NCI-H2107 (cell line): ENCODE data around the gene FADD.

Experiments
- DNase-seq: peaks from one replicate; lab custom pipeline; 2025; lab: John Stamatoyannopoulos, UW

The FADD gene, protein sequence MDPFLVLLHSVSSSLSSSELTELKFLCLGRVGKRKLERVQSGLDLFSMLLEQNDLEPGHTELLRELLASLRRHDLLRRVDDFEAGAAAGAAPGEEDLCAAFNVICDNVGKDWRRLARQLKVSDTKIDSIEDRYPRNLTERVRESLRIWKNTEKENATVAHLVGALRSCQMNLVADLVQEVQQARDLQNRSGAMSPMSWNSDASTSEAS

DNA sequence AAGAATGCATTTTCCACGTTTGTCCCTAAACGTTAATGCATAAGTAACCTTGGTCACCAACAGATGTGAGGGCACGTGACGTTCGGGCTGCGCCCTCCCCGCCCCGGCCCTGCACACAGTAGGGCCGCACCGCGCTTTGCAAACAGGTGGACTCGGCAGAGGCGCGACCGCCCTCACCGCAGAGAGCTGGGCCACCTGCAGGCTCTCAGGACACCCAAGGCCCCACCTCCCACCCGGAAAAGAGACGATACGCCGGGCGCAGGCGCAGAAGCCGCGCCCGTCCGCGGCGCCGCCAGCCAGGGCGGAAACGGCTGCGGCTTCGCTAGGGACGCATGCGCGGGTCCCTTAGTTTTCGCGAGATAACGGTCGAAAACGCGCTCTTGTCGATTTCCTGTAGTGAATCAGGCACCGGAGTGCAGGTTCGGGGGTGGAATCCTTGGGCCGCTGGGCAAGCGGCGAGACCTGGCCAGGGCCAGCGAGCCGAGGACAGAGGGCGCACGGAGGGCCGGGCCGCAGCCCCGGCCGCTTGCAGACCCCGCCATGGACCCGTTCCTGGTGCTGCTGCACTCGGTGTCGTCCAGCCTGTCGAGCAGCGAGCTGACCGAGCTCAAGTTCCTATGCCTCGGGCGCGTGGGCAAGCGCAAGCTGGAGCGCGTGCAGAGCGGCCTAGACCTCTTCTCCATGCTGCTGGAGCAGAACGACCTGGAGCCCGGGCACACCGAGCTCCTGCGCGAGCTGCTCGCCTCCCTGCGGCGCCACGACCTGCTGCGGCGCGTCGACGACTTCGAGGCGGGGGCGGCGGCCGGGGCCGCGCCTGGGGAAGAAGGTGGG, at the start of gene FADD:
Gene FADD, plus strand, starts transcription at position 377 of the 831 bp plus-strand sequence. Its CDS starts 164 bp downstream, at position 541.
- peak; percentile 86 for DNase-seq

DNA sequence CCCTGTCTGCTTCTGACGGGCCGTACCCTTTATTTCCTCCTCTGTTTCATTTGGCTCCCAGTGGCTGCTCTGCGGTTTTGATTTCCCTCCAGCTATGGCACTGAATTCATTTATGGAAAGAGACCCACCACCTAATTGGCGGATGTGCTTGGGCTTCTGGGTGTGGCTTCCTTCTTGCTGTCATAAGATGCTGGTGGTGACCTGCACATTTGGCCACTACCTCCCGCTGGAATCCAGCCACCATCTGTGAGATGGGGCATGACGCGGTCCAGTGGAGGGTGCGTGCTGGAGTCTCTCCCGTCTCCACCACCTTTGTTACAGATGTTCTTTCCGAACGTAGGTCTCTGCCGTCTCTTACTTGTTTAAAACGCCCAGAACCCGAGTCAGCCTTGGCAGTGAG, 47.7 kb upstream of the FADD start:
- DNase-seq, result no peak

DNA sequence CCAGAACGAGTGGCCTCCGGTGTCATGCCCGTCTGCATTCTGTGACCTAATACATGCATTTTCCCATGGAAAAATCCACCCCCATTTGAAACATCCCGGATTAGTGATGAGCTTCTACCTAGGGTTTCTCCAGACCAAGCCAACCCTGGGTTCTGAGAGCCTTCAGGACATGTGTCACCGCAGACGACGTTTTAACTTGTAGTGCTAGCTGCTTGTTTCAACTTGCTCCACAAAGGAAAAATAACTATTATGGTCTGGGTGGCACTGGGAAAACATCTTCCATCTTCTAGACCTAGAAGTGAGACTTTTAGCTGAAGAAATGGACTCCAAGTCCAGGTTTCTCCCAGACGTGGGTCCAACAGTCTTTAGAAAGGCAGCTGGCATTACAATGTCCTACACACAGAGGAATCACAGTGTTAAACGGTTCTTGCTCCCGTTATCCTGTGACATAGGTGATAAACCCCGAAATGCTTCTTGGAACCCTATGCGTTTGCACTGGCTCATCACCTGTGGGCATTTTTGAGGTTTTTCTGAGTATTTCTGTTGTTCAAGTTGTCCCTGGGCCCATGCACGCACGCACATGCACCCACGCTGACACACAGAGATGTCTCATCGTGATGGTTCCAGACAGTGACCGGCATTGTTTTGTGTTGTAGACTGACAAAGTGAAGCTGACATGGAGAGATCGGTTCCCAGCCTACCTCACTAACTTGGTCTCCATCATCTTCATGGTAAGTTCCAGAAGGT, 46.6 kb upstream of the FADD start:
- no peak for DNase-seq

DNA sequence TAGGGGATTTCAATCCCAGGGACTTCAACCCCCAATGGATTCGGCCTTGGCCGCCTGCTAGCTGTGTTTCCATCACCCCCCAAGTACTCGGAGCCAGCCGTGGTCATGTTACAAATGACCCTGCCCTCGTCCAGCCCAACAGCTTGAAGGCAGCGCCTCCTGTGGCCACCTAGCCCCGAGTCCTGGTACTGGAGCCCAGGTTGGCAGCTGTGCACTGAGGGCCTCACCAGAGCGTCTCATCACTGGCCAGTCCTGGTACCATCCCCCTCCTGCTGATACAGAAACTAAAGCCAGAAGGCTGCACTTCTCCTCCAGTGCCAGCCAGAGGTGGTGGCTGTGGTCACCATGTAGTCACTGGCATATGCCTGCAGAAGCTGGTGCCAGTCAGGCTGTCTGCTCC, 44.9 kb upstream of the FADD start:
- no peak for DNase-seq

DNA sequence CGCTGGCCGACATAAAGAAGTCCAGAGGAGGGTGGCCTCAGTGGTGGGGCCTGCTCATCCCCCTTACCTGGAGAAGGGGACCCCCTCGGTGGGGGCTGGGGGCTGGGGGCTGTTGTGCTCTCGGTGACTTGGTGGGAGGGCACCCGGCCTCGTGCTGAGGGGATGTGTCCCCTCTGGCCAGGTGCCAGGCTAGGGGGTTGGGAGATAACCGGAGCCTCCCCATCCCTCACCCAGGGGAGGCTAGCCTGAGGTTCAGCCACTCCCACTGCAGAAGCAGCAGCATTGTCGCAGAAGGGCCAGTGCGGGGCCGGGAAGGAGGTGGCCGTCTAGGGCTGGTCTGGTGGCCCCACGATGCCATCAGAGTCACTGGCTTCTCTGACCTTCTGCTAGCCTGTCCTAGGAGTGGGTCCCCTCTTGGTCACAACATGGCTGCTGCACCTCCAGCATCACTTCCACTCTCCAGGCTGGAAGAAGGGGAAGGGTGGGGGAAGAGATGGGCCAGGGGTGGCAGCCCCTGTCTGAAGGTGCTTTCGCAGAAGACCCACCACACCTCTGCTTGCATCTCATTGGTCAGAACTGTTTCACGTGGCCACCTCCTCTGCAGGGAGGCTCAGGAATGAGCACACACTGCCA, 44.2 kb upstream of the FADD start:
- DNase-seq, result no peak

DNA sequence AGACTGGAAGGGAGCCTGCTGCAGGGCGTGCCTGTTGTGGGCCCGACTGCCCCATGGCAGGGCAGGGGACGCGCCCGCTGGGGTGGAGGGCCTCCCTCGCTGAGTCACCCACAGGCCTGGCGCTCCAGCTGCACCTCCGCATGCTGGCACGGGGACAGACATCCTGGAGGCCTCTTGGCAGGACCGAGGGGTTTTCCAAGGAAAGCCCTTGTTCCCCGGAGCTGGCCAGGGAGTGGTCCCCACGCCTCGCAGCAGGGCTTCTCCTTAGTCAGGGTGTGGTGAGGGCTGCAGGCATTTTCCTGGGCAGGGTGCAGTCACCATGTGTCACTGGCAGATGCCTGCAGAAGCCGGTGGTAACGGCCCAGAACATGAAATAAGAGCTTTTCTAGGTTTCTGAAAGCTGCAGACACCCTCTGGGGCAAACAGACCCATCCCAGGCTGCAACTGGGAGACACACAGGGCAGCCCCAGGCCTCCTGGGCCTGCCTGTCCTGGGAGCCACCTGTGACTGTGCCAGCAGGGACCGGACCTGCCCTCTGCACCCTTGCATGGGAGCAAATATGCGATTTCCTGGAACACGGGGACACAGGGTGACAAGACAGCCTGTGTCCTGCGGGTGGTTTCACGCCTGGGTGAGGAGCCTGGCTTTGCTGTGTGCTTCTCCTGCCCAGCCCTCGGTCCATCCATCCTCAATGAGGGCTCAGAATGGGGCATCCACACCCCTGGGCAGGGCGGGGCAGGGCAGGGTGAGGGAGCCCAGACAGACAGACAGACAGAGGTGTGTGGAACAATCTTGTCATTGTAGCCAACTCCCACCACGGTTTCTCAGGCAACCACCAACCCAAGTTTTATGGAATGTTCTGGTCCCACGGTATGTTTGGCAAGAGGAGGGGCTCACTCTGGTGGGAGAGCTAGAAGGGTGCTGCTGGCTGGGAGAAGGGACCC, 43.2 kb upstream of the FADD start:
- no peak for DNase-seq

DNA sequence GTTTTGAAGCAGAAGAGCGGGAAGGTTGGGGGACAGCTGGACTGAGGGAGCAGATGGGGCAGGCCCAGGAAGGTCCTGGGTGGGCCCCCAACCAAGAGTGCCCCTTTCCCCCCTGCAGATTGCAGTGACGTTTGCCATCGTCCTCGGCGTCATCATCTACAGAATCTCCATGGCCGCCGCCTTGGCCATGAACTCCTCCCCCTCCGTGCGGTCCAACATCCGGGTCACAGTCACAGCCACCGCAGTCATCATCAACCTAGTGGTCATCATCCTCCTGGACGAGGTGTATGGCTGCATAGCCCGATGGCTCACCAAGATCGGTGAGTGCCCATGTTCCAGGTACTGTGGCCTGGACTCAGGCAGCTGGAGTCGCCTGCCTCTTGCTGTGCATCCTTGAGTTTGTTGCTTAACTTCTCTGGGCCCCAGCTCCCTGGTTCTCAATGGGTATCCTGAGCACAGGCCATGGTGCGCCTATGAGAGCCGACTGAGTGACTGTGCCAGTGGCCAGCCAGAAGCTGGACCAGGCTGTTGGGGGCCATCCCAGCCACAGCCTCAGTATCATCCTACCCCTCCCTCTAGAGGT, 42.0 kb upstream of the FADD start:
- no peak for DNase-seq

DNA sequence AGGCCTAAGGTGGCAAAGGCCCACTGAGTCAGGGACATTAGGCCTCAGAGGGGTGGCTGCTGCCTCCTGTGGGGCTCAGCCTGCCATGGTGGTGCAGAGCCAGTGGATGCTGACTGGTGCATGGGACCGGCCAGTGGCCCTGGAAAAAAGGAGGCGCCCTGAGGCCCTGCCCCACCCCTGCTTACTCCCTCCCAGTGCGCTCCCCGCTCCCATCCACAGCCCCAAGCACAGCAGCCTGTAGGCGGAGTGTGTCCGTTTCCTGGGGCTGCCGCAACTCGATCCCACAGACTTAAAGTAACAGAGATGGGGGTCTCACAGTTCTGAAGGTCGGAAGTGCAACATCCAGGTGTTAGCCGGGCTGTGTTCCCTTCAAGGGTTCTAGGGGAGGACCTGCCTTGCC, 38.4 kb upstream of the FADD start:
- DNase-seq, result no peak

DNA sequence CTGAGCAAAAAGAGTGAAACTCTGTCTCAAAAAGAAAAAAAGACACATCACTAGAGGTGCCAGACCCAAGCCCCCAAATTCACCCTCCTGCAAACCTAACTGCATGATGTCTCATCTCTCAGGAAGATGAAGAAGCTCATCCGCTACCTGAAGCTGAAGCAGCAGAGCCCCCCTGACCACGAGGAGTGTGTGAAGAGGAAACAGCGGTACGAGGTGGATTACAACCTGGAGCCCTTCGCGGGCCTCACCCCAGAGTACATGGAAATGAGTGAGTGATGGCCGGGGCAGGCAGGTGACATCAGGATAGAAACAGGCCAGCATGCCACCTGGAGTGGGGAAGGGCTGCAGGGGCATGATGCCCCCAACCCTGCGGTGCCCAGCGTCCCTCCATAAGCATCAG, 36.0 kb upstream of the FADD start:
- no peak for DNase-seq

DNA sequence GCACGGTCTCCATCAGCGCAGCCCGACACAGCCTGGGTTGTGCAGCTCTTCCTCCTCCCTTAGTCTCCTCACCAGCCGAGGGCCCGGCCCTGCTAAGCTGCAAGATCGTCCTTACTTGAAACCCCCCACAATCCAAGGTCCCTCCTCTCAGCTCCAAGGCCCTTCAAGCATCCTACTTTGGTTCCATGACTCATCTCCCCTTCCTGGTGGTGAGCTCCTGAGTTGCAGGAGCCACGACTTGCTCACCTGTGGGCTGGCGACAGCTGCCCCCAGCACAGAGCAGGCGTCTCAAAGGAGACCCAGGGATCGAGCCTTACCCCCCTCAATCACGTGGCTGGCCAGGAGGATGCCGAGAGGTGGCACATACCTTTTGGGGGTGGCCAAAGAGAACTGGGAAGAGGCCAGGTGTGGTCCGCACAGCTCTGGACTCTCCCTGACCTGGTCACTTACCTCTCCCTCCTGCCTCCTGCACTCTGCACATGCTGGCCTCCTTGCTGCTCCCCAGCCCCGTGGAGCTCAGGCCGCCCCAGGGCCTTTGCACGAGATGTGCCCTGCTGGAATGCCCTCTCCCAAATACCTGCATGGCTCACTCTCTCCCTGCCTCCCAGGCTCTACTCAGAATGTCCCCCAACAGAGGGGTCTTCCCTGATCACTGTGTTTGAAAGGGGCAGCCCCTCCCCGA, 35.2 kb upstream of the FADD start:
- DNase-seq, result no peak

DNA sequence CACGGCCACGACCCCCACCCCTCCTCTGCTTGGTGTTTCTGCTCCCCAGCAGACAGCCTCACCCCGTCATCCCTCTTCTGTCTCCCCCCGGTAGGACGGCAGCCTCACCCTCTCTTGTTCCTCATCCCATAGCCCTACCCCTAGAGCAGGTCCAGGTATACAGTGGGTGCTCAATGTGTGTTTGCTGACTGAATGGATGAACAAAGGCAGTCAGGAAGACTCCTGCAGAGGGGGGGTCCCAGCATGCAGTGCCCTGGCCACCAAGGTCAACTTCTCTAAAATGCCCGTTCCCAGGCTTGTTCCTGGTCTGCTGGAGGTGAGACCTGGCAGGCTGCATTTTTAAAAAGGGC, 34.7 kb upstream of the FADD start:
- no peak for DNase-seq

DNA sequence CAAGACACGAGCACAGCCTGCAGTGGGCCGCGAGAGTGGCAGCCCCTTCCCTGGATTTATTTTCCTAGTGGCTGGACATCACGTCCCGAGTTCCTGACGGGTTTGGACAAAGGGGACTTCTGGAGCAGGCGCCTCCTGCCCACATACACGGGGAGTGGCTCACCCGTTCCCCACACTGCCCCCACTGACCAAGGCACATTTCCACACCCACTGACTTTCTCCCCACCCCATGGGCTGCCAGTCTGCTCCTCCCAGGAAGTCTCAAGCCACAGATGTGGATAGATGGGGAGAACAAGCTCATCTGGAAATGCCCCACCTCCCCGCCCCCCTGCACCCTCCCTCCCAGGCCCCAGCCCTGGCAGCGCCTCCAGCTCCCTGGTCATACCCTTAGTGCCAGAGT, 34.0 kb upstream of the FADD start:
- DNase-seq, result no peak

DNA sequence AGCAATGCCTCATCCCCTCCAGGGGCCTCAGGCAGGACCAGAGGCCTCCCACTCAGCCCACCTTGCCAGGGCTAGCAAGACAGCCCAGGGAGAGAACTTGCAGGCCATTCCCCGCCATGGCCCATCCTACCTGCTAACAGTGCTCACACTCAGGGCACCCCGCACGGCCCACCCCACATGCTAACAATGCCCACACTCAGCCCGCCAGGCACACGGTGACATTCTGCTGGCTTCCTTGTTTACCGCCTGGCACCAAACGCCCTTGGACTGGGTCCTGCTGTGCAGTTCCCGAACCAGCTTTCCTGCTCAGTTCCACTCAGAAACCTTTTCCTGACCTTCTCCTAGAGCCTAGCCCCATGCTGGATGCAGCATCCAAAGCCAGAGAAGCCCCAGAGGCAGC, 33.5 kb upstream of the FADD start:
- no peak for DNase-seq

DNA sequence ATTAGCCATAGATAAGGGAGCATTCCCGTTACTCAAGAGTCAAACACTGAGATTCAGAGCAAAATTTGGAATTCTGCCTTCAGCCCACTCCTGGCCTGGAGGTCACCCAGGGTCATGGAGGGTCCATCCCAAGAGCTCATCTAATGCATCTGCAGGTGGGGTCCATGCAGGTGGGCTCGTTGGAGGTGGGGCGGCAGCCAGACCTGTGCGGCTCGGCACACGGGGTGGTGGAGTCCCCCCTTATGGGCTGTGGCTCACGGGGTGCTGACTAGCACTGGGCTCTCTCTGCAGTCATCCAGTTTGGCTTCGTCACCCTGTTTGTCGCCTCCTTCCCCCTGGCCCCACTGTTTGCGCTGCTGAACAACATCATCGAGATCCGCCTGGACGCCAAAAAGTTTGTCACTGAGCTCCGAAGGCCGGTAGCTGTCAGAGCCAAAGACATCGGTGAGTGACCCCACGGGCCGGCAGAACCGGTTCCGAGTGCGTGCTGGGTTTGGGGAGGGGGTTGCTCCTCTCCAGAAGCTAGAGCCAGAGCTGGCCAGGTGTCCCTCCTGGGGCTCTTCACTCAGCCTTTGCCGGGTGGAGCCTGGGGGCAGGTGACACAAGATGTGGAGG, 32.4 kb upstream of the FADD start:
- DNase-seq, result no peak

DNA sequence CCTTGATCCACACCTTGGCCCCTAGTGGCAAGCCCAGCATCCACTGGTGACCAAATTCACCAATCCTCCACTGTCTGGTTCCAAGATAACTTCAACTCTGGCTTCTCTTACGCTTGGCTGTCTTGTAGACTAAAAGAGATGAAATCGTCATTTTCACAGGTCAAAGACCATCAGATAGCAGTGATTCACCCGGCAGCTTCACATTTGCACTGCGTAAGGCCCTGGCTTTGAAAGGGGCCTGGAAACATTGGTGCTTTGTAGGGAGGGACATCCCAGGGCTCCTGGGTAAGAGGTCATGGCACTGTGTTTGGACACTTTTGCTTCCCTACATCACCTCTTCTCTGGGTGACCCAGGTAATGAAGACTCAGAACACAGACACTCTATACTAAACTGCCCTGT, 30.1 kb upstream of the FADD start:
- DNase-seq, result no peak

DNA sequence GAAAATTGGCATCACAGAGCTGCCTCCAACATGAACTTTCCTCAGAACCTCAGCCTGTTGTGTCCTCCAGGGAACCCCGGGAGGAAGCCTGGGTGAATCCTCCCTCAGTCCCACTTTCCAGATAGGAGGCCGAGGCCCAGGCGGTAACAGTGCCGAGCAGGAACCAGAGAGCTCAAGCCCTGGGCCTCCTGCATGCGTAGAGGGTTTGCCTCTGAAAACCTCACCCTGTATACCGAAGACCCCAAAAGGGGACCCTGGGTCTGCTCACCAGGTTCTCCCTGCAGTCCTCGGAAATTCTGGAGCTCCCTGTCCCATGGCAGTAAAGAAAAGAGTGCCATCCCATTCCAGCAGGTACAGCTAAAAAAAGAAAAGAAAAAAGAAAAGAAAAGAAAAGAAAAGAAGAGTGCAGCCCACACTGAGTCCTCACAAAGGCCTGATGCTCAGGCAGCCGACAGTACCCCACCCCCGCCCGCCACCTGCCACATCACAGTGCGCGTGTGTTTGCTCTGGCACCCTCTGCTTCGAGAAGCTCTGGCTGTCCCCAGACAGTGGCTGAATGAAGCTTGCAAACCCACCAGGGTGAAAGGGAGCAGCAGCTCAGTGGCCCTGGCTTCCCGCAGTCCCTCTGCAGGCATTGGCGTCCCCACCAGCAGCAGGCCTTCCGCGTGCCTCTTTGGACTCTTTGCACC, 28.4 kb upstream of the FADD start:
- no peak for DNase-seq

DNA sequence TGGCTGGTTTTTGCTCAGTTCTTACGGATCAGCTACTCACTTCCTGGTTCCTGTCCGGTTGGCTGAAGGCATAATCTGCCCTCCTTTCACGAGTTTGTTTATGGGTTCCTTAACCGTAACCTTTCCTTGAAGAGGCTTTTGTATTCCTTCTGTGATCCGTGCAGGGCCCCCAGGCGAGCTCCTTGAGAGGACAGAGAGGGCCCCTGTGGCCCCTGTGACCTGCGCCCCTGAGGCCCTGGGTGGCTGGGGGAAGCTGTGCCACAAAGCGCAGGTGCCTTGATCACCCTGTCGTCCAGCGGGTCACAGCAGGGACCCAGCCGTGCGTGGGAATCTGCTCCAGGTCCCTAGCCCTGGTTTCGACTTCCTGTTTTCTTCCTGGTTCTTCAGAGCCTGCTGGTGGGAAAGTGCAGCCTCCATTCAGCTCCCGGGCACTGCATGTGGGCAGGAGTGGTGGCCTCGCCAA, 27.8 kb upstream of the FADD start:
- DNase-seq, result no peak

DNA sequence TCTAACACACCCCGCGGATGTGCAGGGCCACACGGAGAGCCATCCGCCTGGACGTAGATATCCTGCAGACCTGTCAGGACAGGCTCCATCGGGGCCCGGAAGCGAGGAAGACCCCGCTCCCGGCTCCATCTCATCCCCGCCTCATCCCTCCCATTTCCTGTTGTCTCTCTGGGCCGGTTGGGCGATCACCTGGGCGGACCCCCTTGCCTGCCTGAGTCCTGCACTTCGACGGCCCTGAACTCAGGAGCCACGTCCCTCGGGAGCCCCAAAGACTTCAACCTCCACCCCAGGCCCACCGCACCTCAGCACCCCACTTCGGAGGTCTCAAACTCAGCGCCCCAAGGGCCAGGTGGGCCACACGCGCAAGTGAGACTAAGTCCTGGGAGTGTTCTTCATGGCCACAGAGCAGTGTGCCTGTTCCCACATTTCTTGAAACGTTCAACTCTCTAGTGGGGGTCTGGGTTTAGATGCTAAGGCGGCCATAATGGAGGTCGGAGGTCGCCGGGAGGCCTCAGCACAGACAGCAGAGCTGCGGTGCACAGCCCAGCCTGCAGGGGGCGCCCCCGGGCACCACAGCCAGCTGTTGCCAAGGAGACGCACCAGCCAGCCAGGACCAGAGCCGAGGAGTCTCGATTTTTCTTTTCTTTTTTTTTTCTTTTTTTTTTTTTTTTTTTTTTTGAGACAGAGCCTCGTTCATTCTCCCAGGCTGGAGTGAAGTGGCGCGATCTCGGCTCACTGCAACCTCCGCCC, 26.0 kb upstream of the FADD start:
- DNase-seq, result no peak

DNA sequence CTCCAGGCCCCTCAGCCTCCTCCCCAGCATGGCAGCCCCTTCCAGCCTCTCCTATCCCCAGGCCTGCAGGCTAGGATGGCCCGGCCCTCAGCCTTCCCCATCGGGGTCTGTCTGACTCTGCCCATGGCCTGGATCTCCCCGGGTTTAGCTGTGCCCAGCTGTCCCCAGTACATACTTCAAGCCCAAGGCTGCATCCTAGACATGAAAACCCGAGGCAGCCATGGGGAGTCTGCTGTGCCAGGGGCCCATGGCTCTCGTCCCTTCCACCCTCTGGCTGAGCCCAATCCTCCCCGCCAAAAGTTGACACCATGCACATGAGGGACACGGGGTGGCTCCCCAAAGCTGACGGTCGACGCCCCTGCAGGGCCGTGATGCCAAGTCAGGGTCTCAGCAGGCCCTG, 22.2 kb upstream of the FADD start:
- no peak for DNase-seq
